VCaP (cell line): Measurements from ENCODE around the gene HOXA5.

Experiments
- H3K27ac ChIP-seq: fragments of 450-650 bp; 2 replicates; pipeline ENCODE4 v1.5.1; 2017
- CTCF ChIP-seq: fragments of 450-650 bp; conservative IDR thresholded peaks from 2 replicates; pipeline ENCODE4 v1.5.1; 2017; ENCODE audit warnings: mild to moderate bottlenecking, moderate library complexity

Gene HOXA5

GRCh38 chr7:27097686-27098577, 45.5 kb downstream of the HOXA5 start:
- H3K27ac ChIP-seq: peak overlapping the region; percentile 84

GRCh38 chr7:27096768-27097514, 46.5 kb downstream of the HOXA5 start:
- no peak for TF ChIP-seq CTCF
- peak overlapping the region; percentile 84 for H3K27ac ChIP-seq

More at GRCh38 chr7:27097686-27098577, 45.5 kb downstream of the HOXA5 start:
- TF ChIP-seq CTCF: no peak

GRCh38 chr7:27095897-27096767, 47.3 kb downstream of the HOXA5 start, which contains the start of gene HOXA1:
TSS of gene HOXA1 (minus strand) at chr7:27096000. CDS start at chr7:27095912, 88 bp downstream.
- TF ChIP-seq CTCF: no peak
- H3K27ac ChIP-seq: peak within 1 kb of the TSS; percentile 84

- no peak for TF ChIP-seq CTCF
- H3K27ac ChIP-seq: peak overlapping the region; percentile 84; the same call in 1 of the 2 replicates
Measured at GRCh38 chr7:27095050-27095896, 48.2 kb downstream of the HOXA5 start.

GRCh38 chr7:27094304-27095049, 49.0 kb downstream of the HOXA5 start:
- no peak for TF ChIP-seq CTCF
- no peak overlapping the region for H3K27ac ChIP-seq
